Measurements from ENCODE around the gene LSM11.

GRCh38 chr5:157708866-157709265 is 34.6 kb upstream of the LSM11 start:
- TF ChIP-seq CTCF (IDR thresholded peaks at IDR 0.05) (no peak), POLR2AphosphoS5 (IDR thresholded peaks at IDR 0.05) (no peak), POLR2A (IDR thresholded peaks at IDR 0.05) (no peak)
